Mucosa of rectum (tissue), 2 donors: ENCODE data around the gene PRKAB1.

Source experiments
- H3K27ac ChIP-seq, 2 donors: one replicate each; pipeline ENCODE4 v1.7.0; 2013; ENCODE audit warnings: inconsistent platforms in 2 of 2, low read depth in 2 of 2, low read length in 2 of 2
- H3K27me3 ChIP-seq, 2 donors: one replicate each; pipeline ENCODE4 v1.7.0; 2013; ENCODE audit warnings: low read length in 2 of 2; ENCODE audit not compliant: control insufficient read depth in 2 of 2, insufficient read depth in 2 of 2
- H3K36me3 ChIP-seq, 2 donors: one replicate each; pipeline ENCODE4 v1.7.0; 2013; ENCODE audit warnings: low read length in 2 of 2; ENCODE audit not compliant: control insufficient read depth in 2 of 2, insufficient read depth in 2 of 2
- H3K4me1 ChIP-seq, 2 donors: one replicate each; pipeline ENCODE4 v1.7.0; 2013; ENCODE audit warnings: low read length in 2 of 2, mild to moderate bottlenecking in 1 of 2; ENCODE audit not compliant: control insufficient read depth in 2 of 2, insufficient read depth in 2 of 2
- H3K4me3 ChIP-seq, 2 donors: one replicate each; pipeline ENCODE4 v1.7.0; 2013; ENCODE audit warnings: low read length in 2 of 2
- H3K9ac ChIP-seq, 2 donors: one replicate each; pipeline ENCODE4 v1.7.0; 2013; ENCODE audit warnings: low read length in 2 of 2, low read depth in 1 of 2, mild to moderate bottlenecking in 1 of 2
- H3K9me3 ChIP-seq, 2 donors: one replicate each; pipeline ENCODE4 v1.7.0; 2013; ENCODE audit warnings: low read length in 2 of 2; ENCODE audit not compliant: control insufficient read depth in 2 of 2
- donor health status: healthy.
- donor health status: Normal muscosa, but diverticular disease.

Gene PRKAB1

DNA sequence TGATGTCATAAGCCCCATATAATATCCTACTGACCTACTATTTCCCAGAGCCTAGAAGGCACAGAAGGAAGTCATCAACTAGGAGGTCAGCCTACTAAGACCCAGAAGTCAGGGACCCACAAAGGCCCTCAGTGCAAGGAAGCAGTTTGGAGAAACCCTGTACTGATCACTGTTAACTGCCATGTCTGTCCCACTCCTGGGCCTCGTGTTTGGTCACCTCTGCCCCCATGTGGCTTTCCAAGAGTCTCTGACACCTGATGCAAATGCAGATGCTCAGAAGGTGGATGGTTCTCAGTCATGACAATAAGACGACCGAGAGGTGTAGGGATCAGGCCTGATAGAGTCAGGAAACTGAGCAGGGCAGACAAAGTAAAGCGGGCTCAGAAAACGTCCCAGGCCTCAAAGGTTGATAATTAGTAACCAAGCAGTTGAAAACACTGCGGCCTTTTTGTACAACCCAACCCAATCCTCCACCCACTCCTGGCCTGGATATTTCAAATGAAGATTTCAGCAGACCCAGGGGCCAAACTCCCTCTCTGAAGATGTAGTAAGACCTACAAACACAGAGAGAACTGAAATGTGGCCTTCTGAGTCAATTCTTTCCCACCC lies 23.4 kb downstream of the PRKAB1 start:
- Histone ChIP-seq H3K36me3 (no peaks in the 10 kb centered on the region), H3K27me3 (no peaks in the 10 kb centered on the region), H3K9ac (no peak overlapping the region), H3K9me3 (no peaks in the 10 kb centered on the region), H3K27ac (peak overlapping the region; percentile 17 to 90), H3K4me3 (no peak overlapping the region), H3K4me1 (peaks cover 42% of the 10 kb centered on the region in 2 donors)

DNA sequence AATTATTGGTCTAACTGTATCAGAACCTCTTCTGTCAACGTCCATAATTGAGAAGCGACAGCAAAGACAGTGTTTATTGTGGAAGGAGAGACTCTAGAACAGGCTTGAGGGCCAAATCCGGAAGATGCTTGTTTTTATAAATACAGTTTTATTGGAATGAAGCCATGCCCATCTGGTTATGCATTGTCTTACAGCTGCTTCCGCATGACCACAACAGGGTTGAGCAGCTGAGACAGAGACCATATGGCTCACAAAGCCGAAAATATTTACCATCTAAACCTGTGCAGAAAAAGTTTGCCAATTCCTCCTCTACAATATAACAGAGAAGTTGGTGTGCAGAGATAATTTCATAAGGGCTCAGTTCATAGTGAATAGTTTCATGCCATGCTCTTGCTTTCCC lies 24.5 kb downstream of the PRKAB1 start:
- H3K9ac ChIP-seq = peak overlapping the region; percentile 6 to 23
- H3K4me1 ChIP-seq = peaks cover 37 to 38% of the 10 kb centered on the region in 2 donors
- H3K27ac ChIP-seq = peak overlapping the region; percentile 83 to 90
- H3K9me3 ChIP-seq = no peaks in the 10 kb centered on the region
- no peaks in the 10 kb centered on the region for H3K36me3 ChIP-seq
- no peaks in the 10 kb centered on the region for H3K27me3 ChIP-seq
- no peak overlapping the region for H3K4me3 ChIP-seq

DNA sequence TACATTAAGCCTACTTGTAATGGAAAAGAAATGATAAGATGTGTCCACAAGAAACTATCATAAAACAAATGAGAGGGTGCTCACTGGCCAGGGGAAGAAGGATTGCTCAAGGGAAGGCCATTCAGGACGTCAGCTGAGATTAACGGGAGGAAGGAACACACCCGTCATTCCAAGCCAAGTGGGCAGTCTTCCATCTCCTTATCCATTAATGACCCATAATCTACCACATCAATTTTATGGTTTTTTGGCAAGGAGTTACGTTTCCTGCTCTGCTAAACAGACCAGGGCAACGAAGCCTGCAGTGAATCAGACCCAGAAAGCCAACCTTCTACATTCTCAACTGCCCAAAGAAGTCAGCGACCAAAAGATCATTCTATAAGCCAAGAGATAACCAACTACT lies 25.1 kb downstream of the PRKAB1 start:
- peak overlapping the region in 1 of 2 donors; percentile 34 for H3K4me3 ChIP-seq
- H3K27me3 ChIP-seq = no peaks in the 10 kb centered on the region
- peak overlapping the region; percentile 9 to 42 for H3K9ac ChIP-seq
- peak overlapping the region; percentile 83 to 90 for H3K27ac ChIP-seq
- H3K9me3 ChIP-seq = no peaks in the 10 kb centered on the region
- H3K4me1 ChIP-seq = peaks cover 34 to 35% of the 10 kb centered on the region in 2 donors
- H3K36me3 ChIP-seq = no peaks in the 10 kb centered on the region

DNA sequence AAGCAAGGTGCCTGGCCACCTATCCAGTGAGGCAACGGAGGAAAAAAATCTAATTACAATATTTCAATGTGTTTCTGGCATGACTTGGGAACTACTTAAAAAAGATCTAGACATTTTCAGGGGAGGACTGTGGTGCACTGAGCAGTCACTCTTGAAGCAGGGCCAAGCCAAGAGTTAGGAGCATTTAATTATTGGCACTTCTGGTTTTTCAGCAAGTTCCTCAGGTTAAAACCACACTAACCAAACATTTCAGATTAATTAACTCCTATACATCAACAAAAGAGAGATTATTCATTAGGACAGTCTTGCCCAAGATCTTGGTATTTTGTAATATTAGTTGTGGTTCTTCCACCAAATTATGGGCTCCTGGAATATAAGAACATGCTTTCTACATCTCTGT lies 25.6 kb downstream of the PRKAB1 start:
- H3K27me3 ChIP-seq = no peaks in the 10 kb centered on the region
- no peaks in the 10 kb centered on the region for H3K9me3 ChIP-seq
- H3K4me3 ChIP-seq = peak overlapping the region in 1 of 2 donors; percentile 34
- no peaks in the 10 kb centered on the region for H3K36me3 ChIP-seq
- peak overlapping the region; percentile 9 to 42 for H3K9ac ChIP-seq
- H3K27ac ChIP-seq = peak overlapping the region; percentile 83 to 90
- peaks cover 30 to 31% of the 10 kb centered on the region in 2 donors for H3K4me1 ChIP-seq

DNA sequence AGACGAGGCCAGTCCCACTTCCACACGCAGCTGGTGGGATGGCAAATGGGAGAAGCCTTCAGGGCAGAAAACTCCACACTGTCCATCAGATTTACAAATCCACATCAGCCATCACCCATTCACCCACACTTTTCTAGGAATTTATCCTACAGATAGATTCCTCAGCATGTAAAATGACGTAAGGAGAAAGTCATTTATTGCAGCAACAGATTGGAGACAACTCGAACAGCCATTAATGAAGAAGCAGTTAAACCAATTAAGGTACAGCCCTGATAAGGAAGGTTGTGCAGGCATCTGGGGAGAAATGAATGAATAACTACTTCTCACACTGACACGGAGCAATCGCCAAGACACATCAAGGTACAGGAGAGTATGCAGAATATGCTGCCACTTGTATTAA lies 26.2 kb downstream of the PRKAB1 start:
- no peaks in the 10 kb centered on the region for H3K9me3 ChIP-seq
- H3K4me3 ChIP-seq = no peak overlapping the region
- no peak overlapping the region for H3K9ac ChIP-seq
- H3K36me3 ChIP-seq = no peaks in the 10 kb centered on the region
- peak overlapping the region in 1 of 2 donors; percentile 90 for H3K27ac ChIP-seq
- peaks cover 30 to 31% of the 10 kb centered on the region in 2 donors for H3K4me1 ChIP-seq
- H3K27me3 ChIP-seq = no peaks in the 10 kb centered on the region

DNA sequence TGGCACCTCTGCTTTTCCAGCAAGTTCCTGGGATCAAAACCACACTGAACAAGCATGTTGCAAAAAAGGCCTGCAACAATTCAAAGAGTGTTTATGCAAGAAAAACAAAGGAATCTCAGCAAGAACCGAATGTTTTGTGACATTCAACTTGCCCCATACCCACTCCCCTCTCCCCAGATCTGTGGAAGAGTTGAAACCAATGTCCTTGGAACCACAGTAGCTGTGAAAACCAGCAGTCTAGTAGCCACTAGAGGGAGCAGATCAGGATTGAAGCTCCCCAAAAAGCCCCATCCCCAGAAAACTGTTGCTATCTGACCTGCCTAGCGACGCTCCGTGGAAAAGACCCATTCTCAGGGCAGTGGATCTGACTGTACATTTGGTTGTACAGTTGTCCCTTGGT lies 27.1 kb downstream of the PRKAB1 start:
- Histone ChIP-seq H3K36me3 (no peaks in the 10 kb centered on the region), H3K9me3 (no peaks in the 10 kb centered on the region), H3K4me3 (no peak overlapping the region), H3K27ac (no peak overlapping the region), H3K27me3 (no peaks in the 10 kb centered on the region), H3K9ac (no peak overlapping the region), H3K4me1 (peaks cover 30 to 31% of the 10 kb centered on the region in 2 donors)

DNA sequence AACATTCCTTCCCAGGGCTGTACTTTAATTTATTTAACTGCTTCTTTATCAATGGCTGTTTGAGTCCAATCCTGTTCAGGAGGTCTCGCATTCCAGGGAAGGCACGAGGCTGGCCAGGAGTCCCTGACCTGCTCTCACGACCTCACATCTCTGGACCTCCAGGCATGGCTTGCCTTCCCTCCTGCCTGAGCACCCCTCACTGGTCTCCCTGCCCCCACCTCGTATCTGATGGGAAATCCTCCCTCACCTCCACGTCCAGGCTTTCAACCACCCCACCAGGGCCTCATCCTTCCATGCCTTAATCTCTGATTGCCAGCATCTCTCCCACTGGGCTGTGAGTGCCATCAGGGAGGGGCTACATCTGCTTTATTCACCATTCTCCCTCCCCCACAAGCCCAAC lies 29.0 kb downstream of the PRKAB1 start:
- H3K27me3 ChIP-seq = no peaks in the 10 kb centered on the region
- H3K4me3 ChIP-seq = no peak overlapping the region
- H3K9me3 ChIP-seq = no peaks in the 10 kb centered on the region
- no peak overlapping the region for H3K9ac ChIP-seq
- peaks cover 0 to 2% of the 10 kb centered on the region in 2 donors for H3K36me3 ChIP-seq
- H3K4me1 ChIP-seq = peaks cover 22% of the 10 kb centered on the region in 2 donors
- no peak overlapping the region for H3K27ac ChIP-seq

DNA sequence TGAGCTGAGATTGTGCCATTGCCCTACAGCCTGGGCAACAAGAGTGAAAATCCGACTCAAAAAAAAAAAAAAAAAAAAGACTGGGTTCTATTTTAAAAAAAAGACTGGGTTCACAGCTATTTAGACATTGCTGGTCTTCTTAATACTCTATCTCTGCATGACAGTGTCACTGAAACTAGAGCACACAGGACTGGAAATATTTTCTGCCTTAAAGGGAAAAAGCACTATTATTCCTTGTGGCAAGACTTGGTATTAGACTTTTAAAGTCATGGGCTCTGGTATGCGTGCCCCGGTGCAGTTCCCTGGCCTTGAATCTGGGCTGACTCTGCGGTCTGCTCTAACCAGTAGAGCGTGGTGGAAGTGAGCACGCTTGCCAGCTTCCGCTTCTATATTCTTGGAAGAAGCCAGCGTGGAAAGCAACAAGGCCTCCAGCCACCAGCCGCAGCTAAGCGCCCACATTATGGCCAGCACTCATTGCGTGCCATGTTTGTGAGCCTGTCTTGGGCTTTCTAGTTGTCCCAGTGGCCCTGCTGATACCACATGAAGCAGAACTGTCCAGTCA lies 31.3 kb downstream of the PRKAB1 start:
- no peak overlapping the region for H3K27ac ChIP-seq
- H3K27me3 ChIP-seq = no peaks in the 10 kb centered on the region
- H3K36me3 ChIP-seq = peaks cover 0 to 2% of the 10 kb centered on the region in 2 donors
- H3K9ac ChIP-seq = no peak overlapping the region
- H3K9me3 ChIP-seq = no peaks in the 10 kb centered on the region
- no peak overlapping the region for H3K4me3 ChIP-seq
- H3K4me1 ChIP-seq = peaks cover under 1 to 1% of the 10 kb centered on the region in 2 donors

DNA sequence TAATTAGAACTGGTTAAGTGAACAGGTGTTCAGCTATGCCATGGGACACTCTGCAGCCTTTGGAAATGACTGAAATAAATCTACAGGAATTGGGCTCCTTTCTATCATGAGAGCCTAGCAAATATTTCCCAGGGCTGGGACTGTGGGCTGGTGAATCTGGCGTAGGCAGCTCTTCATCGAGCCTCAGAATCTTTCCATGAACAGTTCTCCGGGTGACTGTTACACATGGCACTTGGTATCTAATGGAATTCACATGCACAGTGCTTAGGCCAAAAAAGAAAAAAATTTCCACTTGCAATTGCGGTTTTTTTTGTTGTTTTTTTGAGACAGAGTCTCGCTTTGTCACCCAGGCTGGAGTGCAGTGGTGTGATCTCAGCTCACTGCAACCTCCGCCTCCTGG lies 32.1 kb downstream of the PRKAB1 start:
- Histone ChIP-seq H3K4me3 (no peak overlapping the region), H3K4me1 (no peaks in the 10 kb centered on the region), H3K27ac (no peak overlapping the region), H3K36me3 (peaks cover 0 to 2% of the 10 kb centered on the region in 2 donors), H3K9me3 (no peaks in the 10 kb centered on the region), H3K27me3 (no peaks in the 10 kb centered on the region), H3K9ac (no peak overlapping the region)

DNA sequence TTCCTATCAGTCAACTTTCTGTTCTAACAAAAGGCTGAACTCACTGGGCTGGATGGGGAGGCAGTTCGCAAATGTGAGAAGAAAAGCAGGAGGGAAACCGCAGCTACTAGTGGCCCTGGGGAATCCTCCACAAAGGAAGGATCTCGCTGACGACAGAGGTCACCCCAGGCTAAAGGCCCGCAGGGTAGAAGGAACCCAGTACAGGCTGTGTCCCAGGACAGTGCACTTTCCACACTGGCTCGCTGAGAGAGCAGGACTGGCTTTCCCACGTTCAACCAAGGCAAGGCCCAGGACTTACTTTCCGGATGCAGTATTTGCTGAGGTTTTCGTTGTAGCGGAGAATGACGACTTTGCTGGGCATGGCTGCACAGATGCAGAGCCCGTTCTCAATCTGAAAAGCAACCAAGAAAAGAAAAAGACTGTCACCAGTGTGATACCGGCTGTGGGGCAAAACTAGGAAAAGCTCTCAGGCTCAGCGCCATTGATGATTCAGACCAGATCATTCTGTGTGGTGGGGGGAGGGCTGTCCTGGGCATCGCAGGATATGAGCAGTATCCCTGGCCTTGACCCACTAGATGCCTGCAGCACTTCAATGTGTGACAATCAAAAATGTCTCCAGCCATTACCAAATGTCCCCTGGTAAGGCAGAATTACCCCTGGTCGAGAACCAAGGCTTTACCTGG lies 36.3 kb downstream of the PRKAB1 start:
- peaks cover 0 to 2% of the 10 kb centered on the region in 2 donors for H3K36me3 ChIP-seq
- no peak overlapping the region for H3K9ac ChIP-seq
- H3K4me1 ChIP-seq = no peaks in the 10 kb centered on the region
- no peak overlapping the region for H3K27ac ChIP-seq
- H3K9me3 ChIP-seq = no peaks in the 10 kb centered on the region
- H3K4me3 ChIP-seq = no peak overlapping the region
- no peaks in the 10 kb centered on the region for H3K27me3 ChIP-seq
